Activated CD8-positive, alpha-beta memory T cell treated with anti-CD3 and anti-CD28 coated beads, Interleukin-2, amount 10 ng/mL, durations not matched to agents 7 days and 5 days (primary cell): ENCODE data around the gene MAP4K4. TPM values are rescaled to one million over a fixed set of nuclear protein-coding genes. Genes with fewer than 3 reads are reported as not detected.

Experiments
- ATAC-seq: fragments of 150-1000 bp; cut with Tn5 transposase; one replicate; pipeline ENCODE4 v1.10.0; 2021; ENCODE audit warnings: moderate library complexity
- CTCF ChIA-PET: fragments of 350-600 bp; sonication (Branson Sonifier 250); formaldehyde crosslinking; loops from one replicate; lab custom pipeline; 2021; ENCODE audit warnings: antibody characterized with exemption; lab: Charles Lee
- DNase-seq: peaks from one replicate; pipeline ENCODE4 v3.0.0-alpha.2; 2020
- H3K27ac Mint-ChIP-seq: one replicate; pipeline ENCODE4 v1.8.0; 2021; ENCODE audit warnings: mild to moderate bottlenecking, mixed read lengths
- H3K27me3 Mint-ChIP-seq: one replicate; pipeline ENCODE4 v1.8.0; 2021; ENCODE audit warnings: mixed read lengths
- H3K36me3 Mint-ChIP-seq: one replicate; pipeline ENCODE4 v1.8.0; 2021; ENCODE audit warnings: mild to moderate bottlenecking, mixed read lengths
- H3K4me1 Mint-ChIP-seq: one replicate; pipeline ENCODE4 v1.8.0; 2021; ENCODE audit warnings: mixed read lengths
- H3K4me3 Mint-ChIP-seq: one replicate; pipeline ENCODE4 v1.8.0; 2021; ENCODE audit warnings: mild to moderate bottlenecking, moderate library complexity, mixed read lengths
- H3K9me3 Mint-ChIP-seq: one replicate; pipeline ENCODE4 v1.8.0; 2022; ENCODE audit warnings: low read depth, mixed read lengths
- total RNA-seq, 2 experiments: library from RNA; stranded (reverse); gene quantifications; one replicate each; pipeline ENCODE4 v1.2.3, GENCODE V29; 2021

MAP4K4 gene
- total RNA-seq, 2 experiments from 2014 or later: 42.8 to 45.9 TPM

GRCh38 chr2:101848769-101849410 is 151.4 kb downstream of the MAP4K4 start:
- DNase-seq (no peak), ATAC-seq (no peak)
- Mint-ChIP-seq H3K36me3 (peaks cover 13% of the 10 kb centered on the region), H3K9me3 (no peaks in the 10 kb centered on the region), H3K27ac (no peak overlapping the region), H3K27me3 (no peaks in the 10 kb centered on the region), H3K4me1 (no peaks in the 10 kb centered on the region), H3K4me3 (no peak overlapping the region)
- CTCF ChIA-PET: no interaction called here

- CTCF ChIA-PET: no interaction called here
- DNase-seq: no peak
- no peak overlapping the region for H3K4me3 Mint-ChIP-seq
- H3K27ac Mint-ChIP-seq: no peak overlapping the region
- no peaks in the 10 kb centered on the region for H3K4me1 Mint-ChIP-seq
- peaks cover 8% of the 10 kb centered on the region for H3K36me3 Mint-ChIP-seq
- H3K27me3 Mint-ChIP-seq: no peaks in the 10 kb centered on the region
- no peak for ATAC-seq
- no peaks in the 10 kb centered on the region for H3K9me3 Mint-ChIP-seq
These were observed 152.9 kb downstream of the MAP4K4 start for GRCh38 chr2:101850450-101850849.

- DNase-seq (no peak), ATAC-seq (no peak)
- H3K4me1 Mint-ChIP-seq: no peaks in the 10 kb centered on the region
- H3K9me3 Mint-ChIP-seq: no peaks in the 10 kb centered on the region
- peaks cover 11% of the 10 kb centered on the region for H3K36me3 Mint-ChIP-seq
- H3K27ac Mint-ChIP-seq: no peak overlapping the region
- no peak overlapping the region for H3K4me3 Mint-ChIP-seq
- CTCF ChIA-PET: no interaction called here
- H3K27me3 Mint-ChIP-seq: no peaks in the 10 kb centered on the region
These were observed 153.5 kb downstream of the MAP4K4 start for GRCh38 chr2:101850991-101851390.

DNA sequence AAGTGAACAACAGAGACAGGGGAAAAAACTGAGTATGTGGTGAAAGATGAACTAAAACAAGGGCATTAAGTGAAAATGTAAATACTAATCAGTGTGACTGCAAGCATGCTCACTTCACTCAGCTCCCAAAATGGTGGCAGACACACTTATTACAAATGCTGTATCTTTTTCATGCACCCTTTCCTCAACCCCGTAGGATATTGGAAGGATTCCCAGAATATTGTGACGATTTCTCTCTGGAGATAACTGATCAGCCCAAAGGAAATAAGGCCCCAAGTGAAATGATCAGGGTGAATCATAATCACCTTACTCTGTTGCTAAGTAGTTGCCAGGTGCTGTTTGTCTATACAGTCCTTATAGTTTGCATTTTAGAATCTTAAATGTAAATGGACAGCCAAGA is 155.3 kb downstream of the MAP4K4 start:
- H3K27me3 Mint-ChIP-seq: no peaks in the 10 kb centered on the region
- DNase-seq (no peak), ATAC-seq (no peak)
- no peaks in the 10 kb centered on the region for H3K9me3 Mint-ChIP-seq
- CTCF ChIA-PET: no interaction called here
- no peak overlapping the region for H3K4me3 Mint-ChIP-seq
- H3K36me3 Mint-ChIP-seq: peaks cover 5% of the 10 kb centered on the region
- H3K27ac Mint-ChIP-seq: no peak overlapping the region
- H3K4me1 Mint-ChIP-seq: peaks cover under 1% of the 10 kb centered on the region

DNA sequence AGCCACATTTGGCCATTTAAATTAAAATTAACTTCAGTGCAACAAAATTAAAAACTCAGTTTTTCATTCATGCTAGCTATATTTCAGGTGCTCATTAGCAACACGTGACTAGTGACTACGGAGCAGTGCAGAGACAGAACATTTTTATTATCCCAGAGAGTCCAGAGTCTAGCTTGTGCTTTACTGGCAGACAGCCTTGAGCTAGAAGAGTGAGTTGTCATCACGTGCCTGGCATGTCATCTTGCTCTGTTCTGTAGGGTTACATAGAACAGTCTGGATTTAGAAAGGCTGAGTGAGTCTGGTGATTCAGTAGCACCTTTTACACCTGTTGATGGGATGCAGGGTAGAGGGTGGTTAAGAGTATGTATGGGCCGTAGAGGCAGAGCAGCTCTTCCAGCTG is 157.4 kb downstream of the MAP4K4 start:
- peaks cover 6% of the 10 kb centered on the region for H3K4me1 Mint-ChIP-seq
- H3K4me3 Mint-ChIP-seq: no peak overlapping the region
- H3K9me3 Mint-ChIP-seq: no peaks in the 10 kb centered on the region
- no peak for ATAC-seq
- no peak for DNase-seq
- H3K27me3 Mint-ChIP-seq: no peaks in the 10 kb centered on the region
- no peak overlapping the region for H3K27ac Mint-ChIP-seq
- CTCF ChIA-PET: interaction anchor here (1.1 kb wide), 1 partner anchor 14 kb away, joined by 3 read pairs; no protein-coding TSS in a partner anchor
- peaks cover 5% of the 10 kb centered on the region for H3K36me3 Mint-ChIP-seq

DNA sequence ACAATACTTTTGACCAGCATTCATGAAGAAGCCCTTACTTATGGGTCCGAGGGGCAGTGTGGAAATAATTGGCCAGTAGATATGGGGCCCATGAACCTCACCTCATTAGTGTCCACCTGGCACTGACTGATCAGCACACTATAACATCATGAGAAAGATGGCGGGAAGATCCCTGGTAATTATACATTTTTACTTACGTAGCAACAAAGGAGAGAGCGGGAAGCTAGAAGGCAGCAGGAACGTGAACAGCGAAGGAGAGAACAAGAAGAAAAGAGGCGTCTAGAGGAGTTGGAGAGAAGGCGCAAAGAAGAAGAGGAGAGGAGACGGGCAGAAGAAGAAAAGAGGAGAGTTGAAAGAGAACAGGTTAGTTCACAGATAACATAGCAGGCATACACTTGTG is 158.3 kb downstream of the MAP4K4 start:
- CTCF ChIA-PET: no interaction called here
- no peak for ATAC-seq
- Mint-ChIP-seq H3K27me3 (no peaks in the 10 kb centered on the region), H3K4me1 (peaks cover 6% of the 10 kb centered on the region), H3K27ac (no peak overlapping the region), H3K36me3 (peaks cover 5% of the 10 kb centered on the region), H3K4me3 (no peak overlapping the region), H3K9me3 (no peaks in the 10 kb centered on the region)
- no peak for DNase-seq

GRCh38 chr2:101858246-101858645 is 160.7 kb downstream of the MAP4K4 start:
- DNase-seq (no peak), ATAC-seq (no peak)
- Mint-ChIP-seq H3K27ac (no peak overlapping the region), H3K27me3 (no peaks in the 10 kb centered on the region), H3K9me3 (no peaks in the 10 kb centered on the region), H3K4me1 (peaks cover 12% of the 10 kb centered on the region), H3K36me3 (peaks cover 8% of the 10 kb centered on the region), H3K4me3 (no peak overlapping the region)
- CTCF ChIA-PET: no interaction called here

DNA sequence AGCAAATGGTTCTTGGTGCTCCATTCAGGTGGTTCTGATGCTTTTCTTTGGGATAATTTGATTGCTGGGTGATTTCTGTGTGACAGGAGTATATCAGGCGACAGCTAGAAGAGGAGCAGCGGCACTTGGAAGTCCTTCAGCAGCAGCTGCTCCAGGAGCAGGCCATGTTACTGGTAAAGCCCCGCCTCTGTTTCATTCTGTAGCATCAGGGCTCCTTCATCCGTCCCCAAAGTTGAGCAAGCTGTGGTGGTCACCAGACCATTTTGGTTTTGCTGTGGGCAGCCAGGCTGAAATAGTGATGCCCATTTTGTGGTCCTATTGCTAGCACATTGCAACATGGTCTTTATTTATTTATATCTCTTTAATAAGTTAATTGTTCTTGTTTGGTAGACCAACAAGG is 161.4 kb downstream of the MAP4K4 start:
- Mint-ChIP-seq H3K27ac (no peak overlapping the region), H3K27me3 (no peaks in the 10 kb centered on the region), H3K4me1 (peaks cover 12% of the 10 kb centered on the region)

GRCh38 chr2:101859604-101860003 is 162.1 kb downstream of the MAP4K4 start:
- CTCF ChIA-PET: interaction anchor here (0.5 kb wide), 1 partner anchor 8 kb away, joined by 3 read pairs; no protein-coding TSS in a partner anchor
- peaks cover 16% of the 10 kb centered on the region for H3K36me3 Mint-ChIP-seq
- H3K27ac Mint-ChIP-seq: no peak overlapping the region
- no peak overlapping the region for H3K4me3 Mint-ChIP-seq
- H3K4me1 Mint-ChIP-seq: peaks cover 12% of the 10 kb centered on the region
- no peak for DNase-seq
- H3K9me3 Mint-ChIP-seq: no peaks in the 10 kb centered on the region
- no peaks in the 10 kb centered on the region for H3K27me3 Mint-ChIP-seq
- ATAC-seq: no peak

More for the DNA sequence above, 161.4 kb downstream of the MAP4K4 start:
- DNase-seq: no peak
- Mint-ChIP-seq H3K36me3 (peaks cover 14% of the 10 kb centered on the region), H3K9me3 (no peaks in the 10 kb centered on the region), H3K4me3 (no peak overlapping the region)
- CTCF ChIA-PET: no interaction called here
- no peak for ATAC-seq

GRCh38 chr2:101860157-101860556 is 162.7 kb downstream of the MAP4K4 start:
- no peak for ATAC-seq
- Mint-ChIP-seq H3K9me3 (no peaks in the 10 kb centered on the region), H3K27ac (no peak overlapping the region), H3K27me3 (no peaks in the 10 kb centered on the region), H3K4me3 (no peak overlapping the region), H3K4me1 (peaks cover 12% of the 10 kb centered on the region), H3K36me3 (peaks cover 16% of the 10 kb centered on the region)
- no peak for DNase-seq
- CTCF ChIA-PET: interaction anchor here (0.5 kb wide), 1 partner anchor 8 kb away, joined by 3 read pairs; no protein-coding TSS in a partner anchor

DNA sequence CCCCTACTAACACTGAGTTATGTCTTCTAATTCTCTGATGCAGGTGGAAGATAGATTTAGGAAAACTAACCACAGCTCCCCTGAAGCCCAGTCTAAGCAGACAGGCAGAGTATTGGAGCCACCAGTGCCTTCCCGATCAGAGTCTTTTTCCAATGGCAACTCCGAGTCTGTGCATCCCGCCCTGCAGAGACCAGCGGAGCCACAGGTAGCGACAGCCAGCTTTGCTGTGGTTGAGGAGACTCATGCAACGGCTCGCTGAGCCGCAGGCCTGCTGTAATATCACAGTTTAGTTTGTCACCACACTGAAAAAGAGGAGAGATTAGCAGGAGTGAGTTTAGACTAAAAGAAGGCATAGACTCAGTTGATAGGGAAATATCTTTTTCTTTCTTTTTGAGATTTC is 163.3 kb downstream of the MAP4K4 start:
- no peak overlapping the region for H3K27ac Mint-ChIP-seq
- ATAC-seq: no peak

DNA sequence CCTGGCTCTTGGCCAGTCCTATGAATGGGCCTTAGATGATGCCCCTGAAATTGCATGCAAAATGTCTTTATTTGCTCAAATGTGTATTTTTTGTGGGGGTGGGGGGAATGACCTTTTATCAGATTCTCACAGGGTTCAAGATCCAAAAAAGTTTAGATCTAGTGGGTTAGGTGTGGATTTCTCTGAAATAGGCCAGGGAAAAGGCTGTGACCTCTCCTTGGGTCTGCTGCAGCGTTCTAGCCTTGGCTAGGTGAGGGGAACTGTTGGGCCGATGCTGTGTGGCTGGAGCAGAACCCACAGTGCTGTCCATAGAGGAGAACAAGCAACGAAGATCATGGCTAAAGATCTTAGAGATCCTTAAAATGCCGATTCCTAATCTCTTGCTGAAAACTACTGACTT is 163.9 kb downstream of the MAP4K4 start:
- H3K27me3 Mint-ChIP-seq: no peaks in the 10 kb centered on the region
- no peak for DNase-seq
- ATAC-seq: no peak
- CTCF ChIA-PET: no interaction called here
- peaks cover 12% of the 10 kb centered on the region for H3K4me1 Mint-ChIP-seq
- no peaks in the 10 kb centered on the region for H3K9me3 Mint-ChIP-seq
- H3K36me3 Mint-ChIP-seq: peaks cover 19% of the 10 kb centered on the region
- no peak overlapping the region for H3K27ac Mint-ChIP-seq
- H3K4me3 Mint-ChIP-seq: no peak overlapping the region

More for the DNA sequence above, 163.3 kb downstream of the MAP4K4 start:
- Mint-ChIP-seq H3K4me1 (peaks cover 12% of the 10 kb centered on the region), H3K36me3 (peaks cover 17% of the 10 kb centered on the region), H3K4me3 (no peak overlapping the region), H3K9me3 (no peaks in the 10 kb centered on the region), H3K27me3 (no peaks in the 10 kb centered on the region)
- DNase-seq: no peak
- CTCF ChIA-PET: no interaction called here

DNA sequence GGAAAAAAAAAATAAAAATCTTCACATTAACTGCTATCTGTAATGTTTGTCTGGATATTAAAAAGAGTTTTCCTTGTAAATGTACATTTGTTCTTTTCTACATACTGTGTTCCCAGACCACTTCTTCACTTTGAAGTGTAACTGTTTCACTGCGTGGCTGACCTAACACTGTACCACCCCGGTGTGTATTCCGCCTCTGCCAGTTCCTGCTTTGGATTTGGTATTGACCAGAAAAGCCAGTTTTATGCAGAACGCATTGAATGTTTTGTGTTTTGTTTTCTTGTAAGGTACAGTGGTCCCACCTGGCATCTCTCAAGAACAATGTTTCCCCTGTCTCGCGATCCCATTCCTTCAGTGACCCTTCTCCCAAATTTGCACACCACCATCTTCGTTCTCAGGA is 166.0 kb downstream of the MAP4K4 start:
- H3K27me3 Mint-ChIP-seq: no peaks in the 10 kb centered on the region
- no peak overlapping the region for H3K4me3 Mint-ChIP-seq
- DNase-seq: no peak
- ATAC-seq: no peak
- H3K4me1 Mint-ChIP-seq: peaks cover 6% of the 10 kb centered on the region
- CTCF ChIA-PET: no interaction called here
- H3K27ac Mint-ChIP-seq: no peak overlapping the region
- H3K36me3 Mint-ChIP-seq: peaks cover 25% of the 10 kb centered on the region
- H3K9me3 Mint-ChIP-seq: no peaks in the 10 kb centered on the region

DNA sequence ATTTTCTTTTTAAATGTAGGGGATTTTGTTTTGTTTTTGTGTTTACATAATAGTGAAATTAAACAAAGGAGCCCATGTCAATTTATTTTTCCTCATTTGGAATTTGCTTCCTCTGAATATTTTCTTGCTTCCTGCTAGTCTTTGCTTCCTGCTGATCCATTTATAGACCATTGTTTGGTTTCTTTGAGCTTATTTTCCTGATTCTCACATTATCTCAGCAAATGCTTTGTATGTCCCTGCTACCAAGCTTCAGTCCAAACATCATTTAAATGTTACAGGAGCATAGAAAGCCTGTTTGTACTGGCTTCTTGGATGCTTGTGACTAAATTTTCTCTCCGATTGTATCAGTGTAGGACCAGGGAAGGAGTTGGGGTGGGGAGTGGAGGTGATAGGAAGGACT is 166.9 kb downstream of the MAP4K4 start:
- peaks cover 6% of the 10 kb centered on the region for H3K4me1 Mint-ChIP-seq
- CTCF ChIA-PET: no interaction called here
- ATAC-seq (no peak), DNase-seq (no peak)
- no peak overlapping the region for H3K27ac Mint-ChIP-seq
- H3K27me3 Mint-ChIP-seq: no peaks in the 10 kb centered on the region
- H3K36me3 Mint-ChIP-seq: peaks cover 26% of the 10 kb centered on the region
- no peak overlapping the region for H3K4me3 Mint-ChIP-seq
- no peaks in the 10 kb centered on the region for H3K9me3 Mint-ChIP-seq
